GM23338 (cell line): ENCODE data around the gene NEURL3.

Experiments
- CREB1 ChIP-seq: fragments of 250-450 bp; sonication (Bioruptor Pico); IDR thresholded peaks from 2 replicates; pipeline ENCODE4 v1.5.0; 2020; ENCODE audit warnings: low read depth, mild to moderate bottlenecking, moderate library complexity
- CTCF ChIP-seq, 2 experiments: fragments of 200-600 bp in 1 of 2; sonication (generic) in 1 of 2; conservative IDR thresholded peaks; 2 replicates each; pipeline versions ENCODE4 v1.5.1 to v1.6.1; 2016 to 2017; ENCODE audit warnings: antibody characterized with exemption in 2 of 2, low read depth in 2 of 2, mild to moderate bottlenecking in 2 of 2, moderate library complexity in 1 of 2
- EZH2 ChIP-seq: fragments of 200-600 bp; sonication (generic); IDR thresholded peaks from one replicate; pipeline ENCODE4 v1.8.0; 2017; ENCODE audit warnings: antibody characterized with exemption, mild to moderate bottlenecking, low read depth; ENCODE audit not compliant: unreplicated experiment
- EZH2phosphoT487 ChIP-seq: fragments of 200-600 bp; sonication (generic); IDR thresholded peaks from one replicate; pipeline ENCODE4 v1.8.1; 2018; ENCODE audit warnings: antibody characterized with exemption; ENCODE audit not compliant: unreplicated experiment
- JUNB ChIP-seq: IDR thresholded peaks from one replicate; pipeline ENCODE4 v1.6.1; 2016; ENCODE audit warnings: antibody characterized with exemption; ENCODE audit not compliant: unreplicated experiment
- POLR2AphosphoS5 ChIP-seq: IDR thresholded peaks from 2 replicates; pipeline ENCODE4 v1.6.1; 2016; ENCODE audit warnings: antibody characterized with exemption, low read depth
- STAT1 ChIP-seq: IDR thresholded peaks from one replicate; pipeline ENCODE4 v1.6.1; 2016; ENCODE audit warnings: antibody characterized with exemption; ENCODE audit not compliant: unreplicated experiment
- ZNF114 ChIP-seq: fragments of 250-450 bp; sonication (Bioruptor Pico); IDR thresholded peaks from 2 replicates; pipeline ENCODE4 v1.5.0; 2020; ENCODE audit warnings: mild to moderate bottlenecking, moderate library complexity
- ZNF462 ChIP-seq: fragments of 250-450 bp; sonication (Bioruptor Pico); IDR thresholded peaks from 2 replicates; pipeline ENCODE4 v1.5.0; 2020; ENCODE audit warnings: mild to moderate bottlenecking, moderate library complexity
- TF ChIP-seq, protein P1 (sequence below): IDR thresholded peaks from one replicate; pipeline ENCODE4 v1.6.1; 2018; ENCODE audit warnings: antibody characterized with exemption; ENCODE audit not compliant: unreplicated experiment
- TF ChIP-seq, protein P2 (sequence below): IDR thresholded peaks from 2 replicates; pipeline ENCODE4 v1.6.1; 2016; ENCODE audit warnings: antibody characterized with exemption

GRCh38 chr2:96546797-96547196 is 41.6 kb upstream of the NEURL3 start:
- TF ChIP-seq CTCF (conservative IDR thresholded peaks at IDR 0.05; ENCODE audit: low read depth in 2 of 2) (no peak), CREB1 (CRISPR knock-in tag) (no peak), POLR2AphosphoS5 (no peak), EZH2 (no peak), JUNB (no peak), EZH2phosphoT487 (no peak), ZNF462 (CRISPR knock-in tag) (no peak), STAT1 (no peak), ZNF114 (CRISPR knock-in tag) (no peak)
- TF ChIP-seq, protein P1, sequence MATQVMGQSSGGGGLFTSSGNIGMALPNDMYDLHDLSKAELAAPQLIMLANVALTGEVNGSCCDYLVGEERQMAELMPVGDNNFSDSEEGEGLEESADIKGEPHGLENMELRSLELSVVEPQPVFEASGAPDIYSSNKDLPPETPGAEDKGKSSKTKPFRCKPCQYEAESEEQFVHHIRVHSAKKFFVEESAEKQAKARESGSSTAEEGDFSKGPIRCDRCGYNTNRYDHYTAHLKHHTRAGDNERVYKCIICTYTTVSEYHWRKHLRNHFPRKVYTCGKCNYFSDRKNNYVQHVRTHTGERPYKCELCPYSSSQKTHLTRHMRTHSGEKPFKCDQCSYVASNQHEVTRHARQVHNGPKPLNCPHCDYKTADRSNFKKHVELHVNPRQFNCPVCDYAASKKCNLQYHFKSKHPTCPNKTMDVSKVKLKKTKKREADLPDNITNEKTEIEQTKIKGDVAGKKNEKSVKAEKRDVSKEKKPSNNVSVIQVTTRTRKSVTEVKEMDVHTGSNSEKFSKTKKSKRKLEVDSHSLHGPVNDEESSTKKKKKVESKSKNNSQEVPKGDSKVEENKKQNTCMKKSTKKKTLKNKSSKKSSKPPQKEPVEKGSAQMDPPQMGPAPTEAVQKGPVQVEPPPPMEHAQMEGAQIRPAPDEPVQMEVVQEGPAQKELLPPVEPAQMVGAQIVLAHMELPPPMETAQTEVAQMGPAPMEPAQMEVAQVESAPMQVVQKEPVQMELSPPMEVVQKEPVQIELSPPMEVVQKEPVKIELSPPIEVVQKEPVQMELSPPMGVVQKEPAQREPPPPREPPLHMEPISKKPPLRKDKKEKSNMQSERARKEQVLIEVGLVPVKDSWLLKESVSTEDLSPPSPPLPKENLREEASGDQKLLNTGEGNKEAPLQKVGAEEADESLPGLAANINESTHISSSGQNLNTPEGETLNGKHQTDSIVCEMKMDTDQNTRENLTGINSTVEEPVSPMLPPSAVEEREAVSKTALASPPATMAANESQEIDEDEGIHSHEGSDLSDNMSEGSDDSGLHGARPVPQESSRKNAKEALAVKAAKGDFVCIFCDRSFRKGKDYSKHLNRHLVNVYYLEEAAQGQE = no peak
- TF ChIP-seq, protein P2, sequence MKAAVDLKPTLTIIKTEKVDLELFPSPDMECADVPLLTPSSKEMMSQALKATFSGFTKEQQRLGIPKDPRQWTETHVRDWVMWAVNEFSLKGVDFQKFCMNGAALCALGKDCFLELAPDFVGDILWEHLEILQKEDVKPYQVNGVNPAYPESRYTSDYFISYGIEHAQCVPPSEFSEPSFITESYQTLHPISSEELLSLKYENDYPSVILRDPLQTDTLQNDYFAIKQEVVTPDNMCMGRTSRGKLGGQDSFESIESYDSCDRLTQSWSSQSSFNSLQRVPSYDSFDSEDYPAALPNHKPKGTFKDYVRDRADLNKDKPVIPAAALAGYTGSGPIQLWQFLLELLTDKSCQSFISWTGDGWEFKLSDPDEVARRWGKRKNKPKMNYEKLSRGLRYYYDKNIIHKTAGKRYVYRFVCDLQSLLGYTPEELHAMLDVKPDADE = no peak
